Activated CD8-positive, alpha-beta memory T cell treated with anti-CD3 and anti-CD28 coated beads for 24 hours (primary cell): Measurements from ENCODE around the gene ADCY6.

Experiments used
- DNase-seq: peaks from one replicate; pipeline ENCODE4 v3.0.0-alpha.2; 2020

ADCY6 gene

GRCh38 chr12:48788854-48789775, at the start of gene ADCY6:
Gene ADCY6 (minus strand): TSS chr12:48789089. CDS start chr12:48783434, 5,655 bp downstream.
- DNase-seq: no peak

GRCh38 chr12:48838048-48838447, 49.2 kb upstream of the ADCY6 start:
- DNase-seq: no peak

GRCh38 chr12:48832321-48833060, 43.6 kb upstream of the ADCY6 start:
- DNase-seq: no peak

GRCh38 chr12:48831257-48831656, 42.4 kb upstream of the ADCY6 start:
- DNase-seq: no peak

GRCh38 chr12:48828841-48829575, 40.1 kb upstream of the ADCY6 start:
- no peak for DNase-seq

- no peak for DNase-seq
These were observed 39.4 kb upstream of the ADCY6 start for GRCh38 chr12:48828293-48828692.

GRCh38 chr12:48827513-48828096, 38.7 kb upstream of the ADCY6 start:
- no peak for DNase-seq

GRCh38 chr12:48827026-48827425, 38.1 kb upstream of the ADCY6 start:
- DNase-seq: no peak

GRCh38 chr12:48826209-48826855, 37.4 kb upstream of the ADCY6 start:
- DNase-seq: no peak

GRCh38 chr12:48824905-48825304, 36.0 kb upstream of the ADCY6 start:
- no peak for DNase-seq

- no peak for DNase-seq
These were observed 35.2 kb upstream of the ADCY6 start for GRCh38 chr12:48824112-48824511.

GRCh38 chr12:48823281-48823680, 34.4 kb upstream of the ADCY6 start:
- no peak for DNase-seq

- no peak for DNase-seq
These were observed 33.8 kb upstream of the ADCY6 start for GRCh38 chr12:48822711-48823110.

- DNase-seq: no peak
These were observed 33.2 kb upstream of the ADCY6 start for GRCh38 chr12:48822139-48822538.

- no peak for DNase-seq
These were observed 31.3 kb upstream of the ADCY6 start for GRCh38 chr12:48819986-48820725.

GRCh38 chr12:48818831-48819590, 30.1 kb upstream of the ADCY6 start:
- peak; percentile 69 for DNase-seq

GRCh38 chr12:48817873-48818830, 29.3 kb upstream of the ADCY6 start, which contains the start of gene CACNB3:
Gene CACNB3 (plus strand): TSS chr12:48818496. CDS start chr12:48818930, 434 bp downstream.
- DNase-seq: peak; percentile 88

- DNase-seq: no peak
These were observed 27.4 kb upstream of the ADCY6 start for GRCh38 chr12:48816143-48816854.
